Activated CD8-positive, alpha-beta memory T cell treated with anti-CD3 and anti-CD28 coated beads, Interleukin-2, amount 50 U/mL, for 1 hour (primary cell): ENCODE data around the gene LPP.
A peak's percentile ranks its signal among the peaks of the same experiment; 100 is the strongest.

ENCODE experiments used
- DNase-seq: peaks from one replicate; pipeline ENCODE4 v3.0.0-alpha.2; 2020; ENCODE audit errors: extremely low read depth

The LPP gene

GRCh38 chr3:188782613-188783124, 628.7 kb downstream of the LPP start:
- DNase-seq: no peak

DNA sequence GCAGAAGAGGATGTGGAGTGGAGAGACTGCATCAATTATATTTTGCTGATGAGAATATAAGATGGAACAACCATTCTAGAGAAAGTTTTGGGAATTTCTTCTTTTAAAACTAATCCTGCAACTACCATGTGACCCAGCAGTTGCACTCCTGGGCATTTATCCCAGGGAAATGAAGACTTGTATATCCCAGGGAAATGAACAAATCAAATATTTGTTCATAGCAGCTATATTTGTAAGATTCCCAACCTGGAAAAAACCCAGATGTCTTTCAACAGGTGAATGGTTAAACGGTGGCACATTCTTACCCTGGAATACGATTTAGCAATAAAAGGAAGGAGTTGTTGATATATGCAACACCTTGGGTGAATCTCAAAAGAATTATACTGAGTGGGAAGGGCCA, 632.5 kb downstream of the LPP start:
- no peak for DNase-seq

DNA sequence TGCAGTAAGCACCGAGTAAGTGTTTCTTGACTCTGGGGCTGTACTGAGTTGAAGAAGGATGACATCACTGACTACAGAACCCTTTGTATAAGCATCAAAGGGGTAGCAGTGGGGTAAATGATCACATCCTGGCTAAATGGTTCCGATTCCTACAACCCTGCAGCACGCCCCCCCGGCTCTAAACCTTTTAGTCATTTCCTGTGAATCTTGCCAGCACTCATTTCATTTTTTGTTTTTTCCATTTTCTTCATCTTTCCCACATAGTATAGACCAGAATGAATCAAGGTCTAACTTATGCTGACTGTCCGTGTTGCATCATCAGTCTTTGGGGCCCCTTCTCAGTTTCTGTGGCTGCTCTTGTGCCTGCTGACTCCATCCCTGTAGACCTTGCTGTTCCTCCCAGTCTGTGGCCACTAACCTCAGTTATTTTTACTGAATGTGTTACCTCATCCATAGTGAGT, 634.7 kb downstream of the LPP start:
- DNase-seq: peak; percentile 35

GRCh38 chr3:188789251-188789650, 635.3 kb downstream of the LPP start:
- no peak for DNase-seq

DNA sequence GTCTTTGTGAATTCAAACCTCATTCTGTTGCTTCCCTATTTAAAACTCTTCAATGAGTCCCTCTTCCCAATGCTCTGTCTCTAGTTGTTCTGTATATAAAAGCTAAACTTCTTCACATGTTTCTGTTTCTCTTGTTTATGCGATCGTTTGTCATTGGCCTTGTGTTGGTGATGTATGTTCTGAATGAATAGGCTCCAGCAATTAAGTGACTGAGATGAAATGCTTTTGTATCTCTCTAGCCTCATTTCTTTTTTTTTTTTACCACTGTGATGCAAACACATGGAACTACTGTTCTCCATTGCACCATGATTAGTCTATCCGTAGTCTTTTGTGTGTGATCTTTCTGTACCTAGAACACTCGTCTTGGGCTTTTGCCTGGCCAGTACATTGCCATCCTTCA, 637.4 kb downstream of the LPP start:
- DNase-seq: no peak

- DNase-seq: no peak
Observed at GRCh38 chr3:188792793-188793192, 638.8 kb downstream of the LPP start.

- DNase-seq: no peak
Observed at GRCh38 chr3:188796122-188796631, 642.2 kb downstream of the LPP start.

DNA sequence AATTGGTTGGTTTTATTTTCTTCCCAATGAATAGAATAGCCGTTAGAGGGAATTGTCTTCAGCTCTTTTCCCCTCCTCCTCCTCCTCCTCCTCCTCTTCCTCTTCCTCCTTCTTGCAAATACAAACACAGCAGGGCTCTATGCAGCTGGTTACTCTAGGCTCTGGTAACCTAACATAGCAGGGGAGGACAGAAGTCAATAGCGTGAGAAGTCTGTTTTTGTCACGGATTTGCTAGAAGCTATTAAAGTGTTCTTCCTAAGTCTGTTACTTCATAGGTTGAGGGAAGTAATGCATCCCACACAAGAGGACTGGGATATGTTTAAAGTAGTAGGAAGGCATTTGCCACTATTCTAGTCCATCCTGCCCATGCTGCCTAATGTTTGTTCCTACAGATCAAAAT, 643.1 kb downstream of the LPP start:
- DNase-seq: no peak

- DNase-seq: no peak
Observed at GRCh38 chr3:188798556-188799145, 644.7 kb downstream of the LPP start.

DNA sequence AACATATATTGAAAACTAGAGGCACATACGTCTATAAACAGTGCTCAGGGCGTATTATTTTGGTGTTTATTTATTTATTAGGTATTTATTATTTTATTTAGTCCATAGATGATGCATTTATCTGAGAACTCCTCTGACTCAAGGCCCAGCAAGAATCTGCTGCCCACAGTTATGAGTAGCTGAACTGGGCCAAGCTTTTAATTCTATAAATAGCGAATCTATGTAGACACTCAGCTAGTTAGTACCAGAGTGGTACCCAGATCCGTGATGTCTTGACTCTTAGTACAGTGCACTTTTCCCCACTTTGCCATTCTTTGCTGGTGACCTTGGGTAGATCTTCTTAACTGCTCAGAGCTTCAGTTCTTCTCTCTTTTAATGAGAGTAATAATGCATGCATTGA, 647.4 kb downstream of the LPP start:
- DNase-seq: no peak

DNA sequence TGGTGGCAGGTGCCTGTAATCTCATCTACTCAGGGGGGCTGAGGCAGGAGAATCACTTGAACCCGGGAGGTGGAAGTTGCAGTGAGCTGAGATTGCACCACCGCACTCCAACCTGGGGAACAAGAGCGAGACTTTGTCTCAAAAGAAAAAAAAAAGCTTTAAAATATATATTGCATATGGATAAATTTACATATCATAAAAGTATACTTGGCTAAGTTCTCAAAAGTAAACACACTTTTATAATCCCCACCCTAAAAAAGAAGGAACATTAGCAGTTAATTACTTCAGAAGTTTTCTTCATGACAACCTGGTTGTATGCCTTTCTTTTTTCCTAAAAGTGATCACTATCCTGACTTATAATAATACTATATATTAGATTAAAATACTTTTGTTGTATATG, 648.7 kb downstream of the LPP start:
- DNase-seq: no peak

- DNase-seq: no peak
Observed at GRCh38 chr3:188807006-188807405, 653.0 kb downstream of the LPP start.

GRCh38 chr3:188812198-188812597, 658.2 kb downstream of the LPP start:
- no peak for DNase-seq

DNA sequence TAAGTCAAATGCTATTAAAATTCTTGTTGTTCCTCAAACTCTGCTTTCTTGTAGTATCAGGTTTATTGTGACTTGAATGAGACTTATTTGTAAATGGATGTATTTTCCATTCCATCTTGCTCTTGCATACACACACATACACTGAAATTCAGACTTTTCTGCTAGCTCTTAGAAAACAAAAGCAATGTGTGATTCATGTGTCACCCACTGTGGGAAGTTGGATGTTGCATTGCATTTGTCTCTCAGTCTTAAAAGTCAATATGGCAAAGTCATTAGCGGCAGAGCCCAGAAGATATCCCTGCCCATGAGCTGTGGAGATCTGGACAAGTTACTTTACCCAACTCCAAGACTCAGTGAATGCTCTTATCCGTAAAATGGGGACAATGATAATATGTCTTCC, 660.6 kb downstream of the LPP start:
- no peak for DNase-seq

- DNase-seq: no peak
Observed at GRCh38 chr3:188817103-188817934, 663.4 kb downstream of the LPP start.

DNA sequence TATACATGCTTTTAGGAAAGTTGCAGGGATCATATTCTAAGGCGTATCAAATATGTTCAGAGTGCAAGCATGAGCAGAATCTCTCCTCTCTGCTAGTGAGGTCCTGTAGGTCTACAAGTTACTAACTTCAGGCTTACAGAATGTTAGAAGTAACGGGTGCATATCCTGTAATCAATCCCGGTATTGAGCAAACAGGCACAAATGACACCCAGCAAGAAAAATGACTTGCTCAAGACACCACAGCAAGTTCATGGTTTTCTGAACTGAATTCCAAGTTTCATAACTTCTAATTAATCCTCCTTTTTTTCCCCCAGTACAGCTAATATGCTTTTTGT, 663.9 kb downstream of the LPP start:
- DNase-seq: no peak

DNA sequence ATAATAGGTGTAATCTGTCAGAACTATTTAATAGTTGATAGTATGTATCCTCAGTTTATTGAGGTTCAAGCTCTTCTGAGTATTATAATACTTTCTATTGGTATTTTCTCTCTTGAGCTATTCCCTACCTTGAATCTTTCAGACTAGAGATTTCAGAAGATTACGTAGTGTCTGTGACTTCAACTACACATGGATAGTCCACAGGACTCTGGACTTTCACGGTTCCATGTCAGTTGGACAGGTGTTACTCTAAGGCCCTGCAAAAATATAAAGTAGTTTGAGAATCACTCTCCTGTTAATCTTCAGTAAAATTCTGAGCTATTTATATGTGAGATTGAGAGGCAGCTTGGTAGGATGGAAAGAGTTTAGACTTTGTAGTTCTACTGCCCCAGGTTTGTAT, 664.3 kb downstream of the LPP start:
- no peak for DNase-seq

DNA sequence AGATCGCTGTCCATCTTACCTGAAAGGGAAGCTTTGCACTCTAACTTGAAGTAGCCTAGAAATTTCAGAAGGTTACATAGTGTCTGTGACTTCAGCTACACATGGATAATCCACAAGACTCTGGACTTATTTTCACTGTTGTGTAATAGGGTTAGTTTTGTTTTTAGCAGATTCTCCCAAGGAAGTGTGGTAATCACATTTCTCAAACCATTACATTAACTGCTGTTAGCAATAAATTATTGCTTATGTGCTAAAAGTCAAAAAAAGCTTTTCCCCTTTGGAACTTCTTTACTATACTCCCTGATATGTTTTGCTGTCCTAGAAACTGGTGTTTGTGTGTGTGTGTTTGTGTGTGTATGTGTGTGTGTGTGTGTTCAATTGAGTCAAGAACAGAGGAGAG, 666.0 kb downstream of the LPP start:
- DNase-seq: no peak

DNA sequence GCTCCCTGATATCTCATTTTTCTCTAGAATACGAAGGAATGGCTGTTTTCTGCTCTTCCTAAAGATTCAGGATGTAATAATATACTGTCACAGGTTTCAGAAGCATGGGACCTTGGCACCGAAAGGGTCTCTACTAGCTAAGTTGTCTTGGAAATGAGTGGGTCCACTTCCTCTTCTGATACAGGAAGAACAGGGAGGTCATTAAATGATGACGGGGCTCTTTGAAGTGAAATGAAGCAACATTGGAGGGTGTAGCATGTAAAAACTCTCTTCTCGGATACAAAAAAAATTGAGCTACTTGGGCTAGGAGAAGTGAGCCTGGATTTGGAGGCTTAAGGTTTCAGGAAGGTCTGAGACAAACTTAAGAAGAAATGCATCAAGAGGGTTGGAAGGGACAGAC, 668.0 kb downstream of the LPP start:
- no peak for DNase-seq

DNA sequence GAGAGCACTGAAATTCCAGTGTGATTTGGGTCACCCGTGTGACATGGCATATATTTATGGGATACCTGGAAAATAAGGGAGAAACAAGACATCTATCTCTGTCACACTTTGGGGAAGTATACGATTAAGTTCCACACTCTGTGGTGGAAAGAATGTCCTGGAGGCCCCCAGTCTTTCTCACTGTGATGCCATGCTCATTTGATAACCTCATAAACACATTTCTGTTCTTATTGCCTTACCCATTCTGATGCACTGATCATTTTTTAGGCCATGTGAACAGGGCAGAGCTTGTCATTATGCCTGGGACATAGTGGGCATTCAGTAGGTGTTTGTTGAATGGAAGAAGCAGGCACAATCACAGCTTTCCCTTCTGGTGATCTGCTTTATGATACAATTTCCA, 668.5 kb downstream of the LPP start:
- DNase-seq: no peak

- DNase-seq: no peak
Observed at GRCh38 chr3:188824566-188824965, 670.6 kb downstream of the LPP start.

- no peak for DNase-seq
Observed at GRCh38 chr3:188825901-188826300, 671.9 kb downstream of the LPP start.

- no peak for DNase-seq
Observed at GRCh38 chr3:188826574-188826973, 672.6 kb downstream of the LPP start.
